Measurements from ENCODE around the gene ADAMTSL3.
"Not testable (repeated sequence)": the region's sequence is repeated elsewhere in the genome, so short reads cannot be mapped to it uniquely, and the experiment has no call there.

Gene ADAMTSL3

DNA sequence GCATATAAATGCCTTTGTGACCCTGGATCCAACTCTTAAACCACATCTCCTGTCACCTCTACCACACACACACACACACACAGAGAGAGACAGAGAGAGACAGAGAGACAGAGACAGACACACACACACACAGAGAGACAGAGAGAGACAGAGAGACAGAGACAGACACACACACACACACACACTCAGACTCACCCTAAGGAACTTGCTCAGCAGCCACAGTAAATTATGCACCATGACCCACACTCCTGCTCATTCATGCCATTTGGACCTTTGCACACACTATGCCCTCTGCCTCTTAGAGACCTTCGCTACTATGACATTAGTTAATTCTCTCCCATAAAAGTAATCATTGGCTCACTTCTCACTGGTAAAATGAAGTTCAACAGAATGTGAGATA is 275.7 kb downstream of the ADAMTSL3 start:
- no peak for DNase-seq

- DNase-seq = no peak
These were observed 276.7 kb downstream of the ADAMTSL3 start for GRCh38 chr15:83930392-83931212.

- no peak for DNase-seq
These were observed 281.9 kb downstream of the ADAMTSL3 start for GRCh38 chr15:83935774-83936173.

GRCh38 chr15:83940136-83940535 is 286.2 kb downstream of the ADAMTSL3 start:
- DNase-seq = no peak

DNA sequence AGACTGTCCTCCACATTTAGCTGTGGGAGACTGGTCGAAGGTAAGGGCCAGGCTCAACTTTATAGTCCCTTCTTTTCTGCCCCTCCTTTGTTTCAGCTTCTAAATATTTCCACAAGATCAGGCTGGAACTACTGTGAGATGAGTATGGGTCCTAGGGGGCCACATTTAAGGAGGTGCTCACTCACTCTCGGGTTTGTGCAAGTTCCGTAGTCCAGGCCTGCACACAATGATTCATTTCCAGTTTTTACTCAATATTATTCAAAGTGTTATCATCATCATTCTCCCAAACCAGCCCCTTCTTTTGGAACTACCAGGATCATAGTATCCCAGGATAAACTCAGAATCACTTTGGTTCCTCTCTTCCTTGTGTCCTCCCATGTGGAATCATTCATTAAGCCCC is 289.1 kb downstream of the ADAMTSL3 start:
- no peak for DNase-seq

DNA sequence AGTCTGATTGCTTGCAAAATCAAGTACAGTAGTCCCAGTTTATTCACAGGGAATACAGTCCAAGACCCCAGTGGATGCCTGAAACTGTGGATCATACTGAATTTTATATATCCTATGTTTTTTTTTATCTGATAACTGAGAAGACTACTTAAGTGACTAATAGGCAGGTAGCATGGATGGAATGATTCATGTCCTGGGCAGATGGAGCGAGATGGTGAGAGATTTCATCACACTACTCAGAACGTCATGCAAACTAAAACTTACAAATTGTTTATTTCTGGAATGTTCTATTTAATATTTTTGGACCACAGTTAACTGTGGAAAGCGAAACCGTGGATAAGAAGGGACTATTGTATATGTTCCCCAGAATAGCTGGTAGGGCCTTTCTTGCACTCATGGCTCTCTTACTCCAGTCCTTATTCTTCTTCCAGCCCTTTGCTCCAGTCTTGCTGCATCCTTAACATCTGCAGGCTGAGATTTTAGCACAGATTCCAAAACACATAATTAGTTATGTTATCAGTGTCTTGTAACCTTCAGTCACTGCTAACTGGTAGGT is 290.0 kb downstream of the ADAMTSL3 start:
- DNase-seq = no peak

GRCh38 chr15:83947156-83947555 is 293.2 kb downstream of the ADAMTSL3 start:
- no peak for DNase-seq

DNA sequence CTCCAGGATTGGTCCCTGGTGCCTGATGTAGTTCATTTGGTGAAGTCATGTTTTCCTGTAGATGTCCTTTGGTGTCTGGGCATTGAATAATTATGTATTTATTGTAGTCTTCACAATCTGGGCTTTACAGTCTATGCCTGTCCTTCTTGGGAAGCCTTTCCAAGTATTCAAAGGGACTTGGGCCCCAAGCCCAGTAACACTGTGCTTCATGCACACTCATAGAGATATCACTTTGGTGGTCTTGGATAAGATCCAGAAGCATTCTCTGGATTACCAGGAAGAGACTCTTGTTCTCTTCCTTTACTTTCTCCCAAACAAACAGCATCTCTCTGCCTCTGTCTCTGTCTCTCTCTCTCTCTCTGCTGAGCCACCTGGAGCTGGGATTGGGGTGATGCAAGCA is 300.6 kb downstream of the ADAMTSL3 start:
- DNase-seq = no peak

DNA sequence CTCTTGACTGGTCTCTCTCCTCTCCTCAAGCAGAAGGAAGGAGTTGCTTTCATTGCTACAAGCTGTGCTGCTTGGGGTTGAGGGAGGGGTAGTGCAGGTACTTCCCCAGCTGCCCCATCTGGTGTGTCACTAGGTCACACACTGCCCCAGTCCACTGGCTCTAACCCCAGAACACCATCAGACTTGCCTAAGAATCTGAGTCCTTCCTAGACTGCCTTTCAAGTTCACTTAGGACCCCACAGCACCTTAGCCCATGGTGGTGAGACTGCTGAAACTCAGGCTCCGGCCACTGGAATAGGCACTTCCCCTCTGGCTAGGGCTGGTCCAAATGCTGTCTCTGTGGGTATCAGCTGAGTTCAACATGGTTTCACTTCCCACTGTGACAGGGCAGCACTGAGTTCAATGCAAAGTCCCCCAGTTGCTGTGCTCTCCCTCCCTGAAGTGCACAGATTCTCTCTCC is 301.9 kb downstream of the ADAMTSL3 start:
- DNase-seq = no peak

DNA sequence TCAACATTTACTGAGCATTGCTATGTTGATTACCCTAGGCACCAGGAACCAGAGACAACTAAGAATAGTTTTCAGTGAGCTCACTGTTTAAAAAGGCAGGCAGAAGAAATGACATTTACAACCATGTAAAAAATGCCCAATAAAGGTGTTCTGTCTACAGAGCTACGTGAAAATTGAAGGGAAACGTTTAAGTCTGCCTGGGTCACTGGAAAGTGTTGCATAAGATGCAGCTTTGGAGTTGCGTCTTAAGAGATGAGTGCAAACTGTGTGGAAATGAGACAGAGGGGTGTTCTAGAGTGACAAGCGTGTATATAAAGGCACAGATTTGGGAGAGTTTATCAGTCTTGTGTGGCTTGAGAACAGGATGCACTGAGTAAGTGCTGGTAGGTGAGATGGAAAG is 303.0 kb downstream of the ADAMTSL3 start:
- DNase-seq = no peak

GRCh38 chr15:83959477-83959876 is 305.6 kb downstream of the ADAMTSL3 start:
- no peak for DNase-seq

DNA sequence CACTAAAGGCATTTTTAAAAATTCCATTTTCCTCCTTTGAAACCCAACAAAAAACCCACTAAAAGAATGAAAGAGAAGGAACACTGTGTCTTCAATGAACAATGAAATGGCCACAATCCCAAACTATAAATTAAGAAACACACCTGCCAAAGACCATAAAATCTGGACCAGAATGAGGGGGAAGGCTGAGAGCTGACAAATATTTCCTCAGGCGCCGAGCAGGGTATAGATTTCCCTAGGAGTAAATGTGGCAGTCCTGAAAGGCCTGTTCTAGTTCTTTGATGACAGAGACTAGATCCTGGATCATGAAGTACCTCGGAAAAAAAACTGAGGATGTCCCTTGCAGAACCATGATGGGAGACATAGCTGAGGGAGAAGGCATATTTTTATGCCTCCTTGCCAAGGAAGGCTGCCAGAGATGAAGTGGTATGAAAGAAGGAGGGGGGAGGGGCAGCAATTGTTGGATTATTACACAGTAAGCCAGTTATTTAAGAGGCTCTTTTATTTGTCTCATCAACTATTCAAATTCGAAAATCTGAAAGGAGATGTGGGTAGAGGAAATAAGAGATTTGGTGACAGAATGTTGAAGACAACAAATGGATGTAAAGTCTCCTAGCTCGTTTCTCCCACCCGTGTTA is 306.4 kb downstream of the ADAMTSL3 start:
- no peak for DNase-seq

GRCh38 chr15:83961311-83961710 is 307.4 kb downstream of the ADAMTSL3 start:
- DNase-seq = no peak

DNA sequence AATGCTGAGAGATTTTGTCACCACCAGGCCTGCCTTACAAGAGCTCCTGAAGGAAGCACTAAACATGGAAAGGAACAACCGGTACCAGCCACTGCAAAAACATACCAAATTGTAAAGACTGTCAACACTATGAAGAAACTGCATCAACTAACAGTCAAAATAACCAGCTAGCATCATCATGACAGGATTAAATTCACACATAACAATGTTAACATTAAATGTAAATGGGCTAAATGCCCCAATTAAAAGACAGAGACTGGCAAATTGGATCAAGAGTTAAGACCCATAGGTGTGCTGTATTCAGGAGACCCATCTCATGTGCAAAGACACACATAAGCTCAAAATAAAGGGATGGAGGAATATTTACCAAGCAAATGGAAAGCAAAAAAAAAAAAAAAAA is 311.0 kb downstream of the ADAMTSL3 start:
- not testable (repeated sequence) for DNase-seq

DNA sequence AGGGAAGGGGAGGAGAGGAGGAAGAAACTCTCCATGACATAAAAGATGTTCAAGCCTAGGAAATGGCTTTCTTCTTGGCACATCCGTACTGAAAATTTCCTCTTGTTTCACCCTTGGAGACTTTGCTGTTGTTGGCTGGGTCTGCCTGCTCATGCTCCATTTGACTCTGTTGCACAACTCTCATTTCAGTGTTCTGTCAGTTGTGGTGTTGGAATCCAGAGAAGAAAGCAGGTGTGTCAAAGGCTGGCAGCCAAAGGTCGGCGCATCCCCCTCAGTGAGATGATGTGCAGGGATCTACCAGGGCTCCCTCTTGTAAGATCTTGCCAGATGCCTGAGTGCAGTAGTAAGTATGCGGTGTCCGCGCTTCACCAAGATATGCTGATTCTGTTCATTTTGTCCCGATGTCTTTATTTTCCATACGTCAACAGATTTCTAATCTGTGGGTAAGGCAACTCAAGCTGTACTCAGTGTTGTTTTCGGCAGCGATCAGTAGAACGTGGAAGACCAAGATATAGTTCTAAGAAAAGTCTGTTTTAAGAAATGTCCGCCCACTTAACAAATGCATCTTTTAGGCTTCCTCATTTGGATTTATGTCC is 316.5 kb downstream of the ADAMTSL3 start:
- DNase-seq = no peak

DNA sequence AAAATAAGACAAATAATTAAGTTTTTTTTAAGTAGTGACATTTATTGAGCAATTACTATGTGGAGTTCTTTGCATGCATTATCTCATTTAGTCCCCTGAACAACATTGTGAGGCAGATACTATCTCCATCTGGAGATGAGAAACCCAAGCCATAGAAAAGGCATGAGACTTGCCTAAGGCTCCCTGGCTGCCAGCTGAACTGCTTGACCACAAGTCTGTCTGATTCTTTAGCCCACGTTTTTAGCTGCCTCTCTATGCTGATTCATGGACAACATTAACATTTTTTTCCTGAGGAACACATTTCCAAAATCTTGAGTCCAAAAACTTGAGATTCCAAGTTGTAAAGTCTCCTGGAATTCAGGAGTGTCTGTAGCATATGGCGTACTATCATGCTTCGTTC is 318.1 kb downstream of the ADAMTSL3 start:
- DNase-seq = no peak

- no peak for DNase-seq
These were observed 319.9 kb downstream of the ADAMTSL3 start for GRCh38 chr15:83973816-83974215.

DNA sequence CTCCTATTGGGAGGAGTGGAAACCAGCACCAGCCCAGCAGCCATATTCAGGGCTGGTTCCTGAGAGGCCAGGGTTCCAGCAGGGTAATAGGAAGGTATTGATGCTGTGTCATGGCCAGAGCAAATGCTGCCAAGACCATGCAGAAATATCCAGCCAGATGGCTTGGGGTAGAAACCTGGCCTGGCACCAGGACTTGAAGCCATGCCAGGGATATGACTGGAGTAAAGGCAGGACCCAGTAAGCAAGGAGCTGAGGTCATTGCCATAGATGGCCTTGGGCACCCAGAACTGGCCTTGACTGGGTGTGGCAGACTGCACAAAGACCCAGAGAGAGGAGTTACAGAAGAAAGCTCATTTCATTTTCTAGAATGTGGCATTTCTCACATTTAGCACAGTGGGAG is 324.1 kb downstream of the ADAMTSL3 start:
- no peak for DNase-seq

DNA sequence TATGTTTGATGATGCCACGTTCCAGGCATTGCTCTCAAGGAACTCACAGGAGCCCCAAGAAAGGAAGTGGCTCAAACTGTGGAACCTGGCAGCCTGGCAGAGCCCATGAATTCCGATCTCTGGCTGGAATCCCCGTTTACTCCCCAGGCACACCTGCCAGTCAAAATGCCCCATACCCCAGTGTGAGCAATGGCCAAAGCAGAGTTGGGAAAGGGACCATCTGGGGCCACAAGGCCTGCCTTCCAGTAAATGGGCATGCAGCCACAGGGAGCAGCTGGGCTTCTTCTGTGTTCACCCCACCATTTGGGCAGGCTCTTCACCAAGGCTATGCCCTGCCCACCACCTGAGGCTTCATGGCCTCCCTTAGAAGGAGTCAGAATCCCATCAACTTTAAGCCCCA is 324.7 kb downstream of the ADAMTSL3 start:
- DNase-seq = no peak

DNA sequence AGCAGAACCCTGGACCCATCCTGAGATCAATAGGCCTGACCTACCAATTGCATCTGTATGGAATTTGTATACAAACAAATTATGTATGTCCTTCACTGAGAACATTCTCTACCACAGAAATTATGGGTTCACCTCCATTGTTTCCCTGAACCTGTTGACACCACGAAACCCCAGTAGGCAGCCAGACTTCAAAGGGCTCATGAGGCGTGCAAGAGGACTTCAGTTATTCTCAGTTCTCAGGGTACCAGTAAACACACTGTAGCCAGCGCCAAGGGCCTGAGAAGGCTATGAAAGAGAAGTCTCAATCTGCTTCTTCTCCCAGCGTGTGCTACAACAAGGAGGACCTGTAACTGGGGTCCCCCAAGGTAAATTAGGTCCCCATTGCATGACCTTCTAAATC is 326.7 kb downstream of the ADAMTSL3 start:
- DNase-seq = no peak

DNA sequence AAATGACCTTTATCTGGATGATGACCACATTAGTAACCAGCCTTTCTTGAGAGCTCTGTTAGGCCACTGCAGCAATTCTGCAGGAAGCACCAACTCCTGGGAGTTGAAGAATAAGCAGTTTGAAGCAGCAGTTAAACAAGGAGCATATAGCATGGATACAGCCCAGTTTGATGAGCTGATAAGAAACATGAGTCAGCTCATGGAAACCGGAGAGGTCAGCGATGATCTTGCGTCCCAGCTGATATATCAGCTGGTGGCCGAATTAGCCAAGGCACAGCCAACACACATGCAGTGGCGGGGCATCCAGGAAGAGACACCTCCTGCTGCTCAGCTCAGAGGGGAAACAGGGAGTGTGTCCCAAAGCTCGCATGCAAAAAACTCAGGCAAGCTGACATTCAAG is 328.8 kb downstream of the ADAMTSL3 start:
- DNase-seq = no peak

DNA sequence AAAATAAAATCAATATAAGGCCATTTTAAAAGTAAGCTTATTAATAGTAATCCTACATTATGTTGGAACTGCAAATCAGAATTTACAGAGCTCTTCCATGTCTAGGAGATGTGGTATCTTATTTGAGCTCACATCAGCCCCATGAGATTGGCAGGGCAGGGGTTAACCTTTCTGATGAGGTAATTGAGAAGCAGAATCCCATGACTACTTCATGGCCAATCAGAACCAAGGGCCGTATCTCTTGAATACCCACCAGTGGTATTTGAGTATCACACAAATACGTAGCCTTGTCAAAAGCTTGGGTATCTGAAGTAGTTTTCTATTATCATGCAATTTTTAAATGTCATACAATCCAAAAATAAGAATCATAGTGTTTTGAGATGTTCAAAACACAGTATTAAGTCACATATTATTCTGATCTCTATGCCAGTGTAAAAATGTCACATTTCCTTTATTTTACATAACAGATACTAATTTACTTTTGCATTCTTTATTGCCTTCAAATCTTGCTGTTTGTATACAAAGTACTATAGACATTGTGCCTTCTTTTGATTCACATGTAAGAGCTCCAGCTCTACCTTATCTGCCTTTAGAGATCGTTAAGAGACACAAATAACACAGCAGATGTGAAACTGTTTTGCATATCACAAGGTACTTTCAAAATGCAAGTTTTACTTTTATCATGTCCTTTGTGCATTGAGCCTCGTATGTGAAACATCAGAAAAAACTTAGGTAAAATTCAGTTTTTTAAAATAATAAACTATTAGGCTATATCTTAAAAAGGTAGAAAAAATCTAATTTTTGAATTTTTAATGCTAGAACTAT is 329.9 kb downstream of the ADAMTSL3 start:
- DNase-seq = no peak

DNA sequence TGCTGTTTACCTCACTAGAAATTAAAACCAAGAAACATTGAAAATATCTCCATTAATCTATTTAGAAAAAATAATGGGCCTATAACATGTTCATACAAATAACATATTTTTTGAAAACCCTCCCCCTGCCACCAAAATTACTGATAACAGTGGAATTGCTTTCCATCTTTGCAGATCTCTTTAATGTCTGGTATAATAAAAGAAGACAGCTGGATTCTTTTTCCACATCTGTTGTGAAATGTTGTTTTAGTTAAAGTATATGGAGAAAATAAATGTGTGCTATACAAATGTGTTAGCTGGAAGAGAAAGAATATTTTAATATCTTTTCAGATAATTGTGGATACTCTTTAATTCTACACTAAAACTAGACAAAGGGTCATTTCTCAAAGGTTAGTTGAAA is 330.7 kb downstream of the ADAMTSL3 start:
- DNase-seq = no peak

Measured in NCI-H1436 (cell line).